Neural cell (in vitro differentiated cells): Measurements from ENCODE around the gene OXLD1. TPM values are rescaled to one million over a fixed set of nuclear protein-coding genes. Genes with fewer than 3 reads are reported as not detected.

ENCODE experiments used
- H2AFZ ChIP-seq: fragments of 200-600, 300-800 bp; sonication (generic), shearing (Covaris generic); 2 replicates; pipeline ENCODE4 v1.6.0; 2014; ENCODE audit warnings: low read depth, mild to moderate bottlenecking, antibody characterized with exemption, low read length, moderate library complexity
- H3F3A ChIP-seq: fragments of 200-600 bp; shearing (Covaris generic); 2 replicates; pipeline ENCODE4 v1.6.1; 2016; ENCODE audit warnings: mild to moderate bottlenecking, moderate library complexity, mixed read lengths, antibody characterized with exemption, low read length; ENCODE audit not compliant: insufficient read depth, poor library complexity, severe bottlenecking
- H3K27ac ChIP-seq: fragments of 200-600, 300-800 bp; sonication (generic), shearing (Covaris generic); 2 replicates; pipeline ENCODE4 v1.5.1; 2014; ENCODE audit warnings: mild to moderate bottlenecking, low read length, moderate library complexity
- H3K27me3 ChIP-seq: fragments of 300-800, 200-600 bp; sonication (generic), shearing (Covaris generic); 2 replicates; pipeline ENCODE4 v1.6.0; 2014; ENCODE audit warnings: mild to moderate bottlenecking, low read depth, low read length, moderate library complexity; ENCODE audit not compliant: insufficient read depth
- H3K36me3 ChIP-seq: fragments of 300-800, 200-600 bp; sonication (generic), shearing (Covaris generic); 2 replicates; pipeline ENCODE4 v1.5.1; 2014; ENCODE audit warnings: mild to moderate bottlenecking, antibody characterized with exemption, low read length, moderate library complexity; ENCODE audit not compliant: insufficient read depth
- H3K4me2 ChIP-seq: fragments of 300-800, 200-600 bp; sonication (generic), shearing (Covaris generic); 2 replicates; pipeline ENCODE4 v1.6.0; 2014; ENCODE audit warnings: mild to moderate bottlenecking, low read length
- H3K4me3 ChIP-seq: fragments of 300-800, 200-600 bp; sonication (generic), shearing (Covaris generic); 2 replicates; pipeline ENCODE4 v1.5.1; 2014; ENCODE audit warnings: mild to moderate bottlenecking, low read length, moderate library complexity
- H3K79me2 ChIP-seq: fragments of 200-600 bp; shearing (Covaris generic); replicated peaks from 2 replicates; pipeline ENCODE4 v1.6.0; 2014; ENCODE audit warnings: mild to moderate bottlenecking, low read length, moderate library complexity; ENCODE audit not compliant: insufficient read depth
- H3K9ac ChIP-seq: fragments of 300-800, 200-600 bp; sonication (generic), shearing (Covaris generic); 2 replicates; pipeline ENCODE4 v1.6.1; 2016; ENCODE audit warnings: mild to moderate bottlenecking, low read length, mixed read lengths
- H3K9me2 ChIP-seq: fragments of 200-600 bp; shearing (Covaris generic); 2 replicates; pipeline ENCODE4 v1.6.1; 2016; ENCODE audit warnings: mild to moderate bottlenecking, low read length, mixed read lengths; ENCODE audit not compliant: insufficient read depth
- H3K9me3 ChIP-seq: fragments of 200-600, 300-800 bp; sonication (generic), shearing (Covaris generic); 2 replicates; pipeline ENCODE4 v1.6.1; 2016; ENCODE audit warnings: mild to moderate bottlenecking, mixed run types, low read length, moderate library complexity, mixed read lengths
- H4K20me1 ChIP-seq: fragments of 200-600 bp; shearing (Covaris generic); 2 replicates; pipeline ENCODE4 v1.6.1; 2016; ENCODE audit warnings: mild to moderate bottlenecking, mixed run types; ENCODE audit not compliant: insufficient read depth
- EP300 ChIP-seq: fragments of 450-650 bp; conservative IDR thresholded peaks from 2 replicates; pipeline ENCODE4 v1.6.1; 2014; ENCODE audit warnings: antibody characterized with exemption, mild to moderate bottlenecking, moderate library complexity; ENCODE audit not compliant: poor library complexity, severe bottlenecking
- EZH2 ChIP-seq: fragments of 200-600, 300-800 bp; shearing (Covaris generic), sonication (generic); IDR thresholded peaks from 2 replicates; pipeline ENCODE4 v1.6.1; 2014; ENCODE audit warnings: antibody characterized with exemption, low read length, borderline replicate concordance, mild to moderate bottlenecking; ENCODE audit not compliant: insufficient read depth, poor library complexity, severe bottlenecking
- MXI1 ChIP-seq: fragments of 450-650 bp; conservative IDR thresholded peaks from 2 replicates; pipeline ENCODE4 v1.6.1; 2014; ENCODE audit warnings: antibody characterized with exemption, mild to moderate bottlenecking; ENCODE audit not compliant: poor library complexity, severe bottlenecking
- POLR2AphosphoS5 ChIP-seq: IDR thresholded peaks from 2 replicates; pipeline ENCODE4 v1.6.1; 2012
- RAD21 ChIP-seq: fragments of 450-650 bp; conservative IDR thresholded peaks from 2 replicates; pipeline ENCODE4 v1.6.1; 2014; ENCODE audit warnings: antibody characterized with exemption, mild to moderate bottlenecking, moderate library complexity
- REST ChIP-seq: IDR thresholded peaks from 2 replicates; pipeline ENCODE4 v1.6.1; 2012; ENCODE audit warnings: borderline replicate concordance
- SMC3 ChIP-seq: fragments of 450-650 bp; conservative IDR thresholded peaks from 2 replicates; pipeline ENCODE4 v1.6.1; 2014; ENCODE audit warnings: antibody characterized with exemption, mild to moderate bottlenecking, moderate library complexity; ENCODE audit not compliant: poor library complexity
- TAF1 ChIP-seq: IDR thresholded peaks from 2 replicates; pipeline ENCODE4 v1.6.1; 2012; ENCODE audit warnings: low read depth
- polyA plus RNA-seq: library from polyadenylated mRNA; depleted of rRNA; stranded (reverse); fragments of >200 nt; gene quantifications from 2 replicates; pipeline ENCODE4 v1.2.3, GENCODE V29; 2014
- TF ChIP-seq, protein P1 (sequence below): fragments of 450-650 bp; IDR thresholded peaks from 2 replicates; pipeline ENCODE4 v1.5.1; 2014; ENCODE audit warnings: antibody characterized with exemption, mild to moderate bottlenecking, moderate library complexity; ENCODE audit not compliant: poor library complexity, severe bottlenecking

Gene OXLD1
- polyA plus RNA-seq, 1 donor from 2014 or later: 61.0 TPM

DNA sequence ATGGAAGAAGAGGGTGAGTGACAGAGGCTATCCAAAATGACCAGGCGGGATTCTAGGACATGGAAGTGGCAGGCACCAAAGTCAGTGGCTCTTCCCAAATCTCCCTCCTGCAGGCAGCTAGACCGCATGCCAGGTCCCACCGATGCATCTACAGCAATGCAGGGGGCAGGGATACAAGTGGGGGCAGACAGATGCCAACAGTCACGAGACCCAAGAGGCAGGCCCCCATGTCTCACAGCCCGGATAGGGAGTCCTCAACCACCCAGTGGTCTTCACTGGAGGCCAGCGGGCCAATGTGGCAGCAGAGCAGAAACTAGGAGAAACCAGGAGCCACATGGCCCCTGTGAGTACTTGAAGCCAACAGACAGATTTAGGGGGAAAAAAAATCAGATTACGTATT, 49.5 kb downstream of the OXLD1 start:
- H3K4me3 ChIP-seq: no peak overlapping the region
- peaks cover 7% of the 10 kb centered on the region for H3K79me2 ChIP-seq
- no peaks in the 10 kb centered on the region for H3K9me2 ChIP-seq
- H3F3A ChIP-seq: no peaks in the 10 kb centered on the region
- H3K4me2 ChIP-seq: no peak overlapping the region
- TF ChIP-seq SMC3 (no peak), REST (no peak), POLR2AphosphoS5 (no peak), EP300 (no peak), RAD21 (no peak), EZH2 (no peak), MXI1 (no peak), TAF1 (no peak)
- TF ChIP-seq, protein P1, sequence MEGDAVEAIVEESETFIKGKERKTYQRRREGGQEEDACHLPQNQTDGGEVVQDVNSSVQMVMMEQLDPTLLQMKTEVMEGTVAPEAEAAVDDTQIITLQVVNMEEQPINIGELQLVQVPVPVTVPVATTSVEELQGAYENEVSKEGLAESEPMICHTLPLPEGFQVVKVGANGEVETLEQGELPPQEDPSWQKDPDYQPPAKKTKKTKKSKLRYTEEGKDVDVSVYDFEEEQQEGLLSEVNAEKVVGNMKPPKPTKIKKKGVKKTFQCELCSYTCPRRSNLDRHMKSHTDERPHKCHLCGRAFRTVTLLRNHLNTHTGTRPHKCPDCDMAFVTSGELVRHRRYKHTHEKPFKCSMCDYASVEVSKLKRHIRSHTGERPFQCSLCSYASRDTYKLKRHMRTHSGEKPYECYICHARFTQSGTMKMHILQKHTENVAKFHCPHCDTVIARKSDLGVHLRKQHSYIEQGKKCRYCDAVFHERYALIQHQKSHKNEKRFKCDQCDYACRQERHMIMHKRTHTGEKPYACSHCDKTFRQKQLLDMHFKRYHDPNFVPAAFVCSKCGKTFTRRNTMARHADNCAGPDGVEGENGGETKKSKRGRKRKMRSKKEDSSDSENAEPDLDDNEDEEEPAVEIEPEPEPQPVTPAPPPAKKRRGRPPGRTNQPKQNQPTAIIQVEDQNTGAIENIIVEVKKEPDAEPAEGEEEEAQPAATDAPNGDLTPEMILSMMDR: no peak
- no peak overlapping the region for H2AFZ ChIP-seq
- no peaks in the 10 kb centered on the region for H3K27me3 ChIP-seq
- no peaks in the 10 kb centered on the region for H4K20me1 ChIP-seq
- H3K9ac ChIP-seq: no peak overlapping the region
- no peak overlapping the region for H3K27ac ChIP-seq
- no peaks in the 10 kb centered on the region for H3K9me3 ChIP-seq
- H3K36me3 ChIP-seq: peaks cover 13% of the 10 kb centered on the region

DNA sequence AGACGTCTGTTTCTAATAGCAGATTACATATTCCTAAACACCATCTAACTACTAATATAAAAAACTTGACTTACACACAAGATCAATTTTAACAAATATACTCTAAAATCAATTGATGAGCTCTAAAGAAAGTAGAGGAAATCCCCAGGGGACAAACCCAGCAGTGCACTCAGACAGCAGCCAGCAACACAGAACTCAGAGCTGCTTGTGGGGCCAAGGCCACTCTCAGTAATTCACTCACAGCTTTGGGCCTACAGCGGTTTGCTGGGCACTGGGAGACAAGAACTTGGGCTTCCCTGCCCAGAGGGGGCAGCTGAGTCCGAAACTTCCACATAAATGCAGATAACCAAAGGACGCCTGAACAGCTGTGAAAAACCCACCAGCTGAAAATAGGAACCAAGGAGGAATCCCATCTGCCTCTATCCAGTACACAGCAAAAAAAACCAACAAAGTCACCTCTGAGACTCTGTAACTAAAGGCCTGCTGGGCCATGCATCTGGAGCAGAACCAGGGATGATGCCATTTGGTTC, 50.9 kb downstream of the OXLD1 start:
- Histone ChIP-seq H2AFZ (no peak overlapping the region), H3K79me2 (peaks cover 7% of the 10 kb centered on the region), H3K4me2 (no peak overlapping the region), H3K9me3 (no peaks in the 10 kb centered on the region), H3F3A (no peaks in the 10 kb centered on the region), H3K27ac (no peak overlapping the region), H3K27me3 (no peaks in the 10 kb centered on the region), H3K36me3 (peaks cover 5% of the 10 kb centered on the region), H3K4me3 (no peak overlapping the region), H3K9me2 (no peaks in the 10 kb centered on the region), H4K20me1 (no peaks in the 10 kb centered on the region), H3K9ac (no peak overlapping the region)
- no peak for TF ChIP-seq EP300
- no peak for TF ChIP-seq POLR2AphosphoS5
- no peak for TF ChIP-seq SMC3
- TF ChIP-seq MXI1: no peak
- TF ChIP-seq REST: no peak
- TF ChIP-seq EZH2: no peak
- TF ChIP-seq, protein P1: no peak
- no peak for TF ChIP-seq TAF1
- TF ChIP-seq RAD21: no peak
